Activated CD4-positive, alpha-beta T cell treated with anti-CD3 and anti-CD28 coated beads for 1 hour (primary cell): ENCODE data around the gene CACNG1.
"Not testable (repeated sequence)": the region's sequence is repeated elsewhere in the genome, so short reads cannot be mapped to it uniquely, and the experiment has no call there.

Experiments
- DNase-seq: peaks from one replicate; pipeline ENCODE4 v3.0.0-alpha.2; 2020

CACNG1 gene

DNA sequence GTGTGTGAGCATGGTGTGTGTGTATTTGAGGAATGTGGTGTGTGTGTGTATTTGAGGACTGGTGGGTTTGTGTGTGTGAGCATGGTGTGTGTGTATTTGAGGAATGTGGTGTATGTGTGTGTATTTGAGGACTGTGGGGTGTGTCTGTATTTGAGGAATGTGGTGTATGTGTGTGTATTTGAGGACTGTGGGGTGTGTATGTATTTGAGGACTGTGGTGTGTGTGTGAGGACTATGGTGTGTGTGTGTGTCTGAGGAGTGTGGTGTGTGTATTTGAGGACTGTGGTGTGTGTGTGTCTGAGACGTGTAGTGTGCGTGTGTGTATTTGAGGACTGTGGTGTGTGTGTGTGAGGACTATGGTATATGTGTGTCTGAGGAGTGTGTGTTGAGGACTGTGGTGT is 18.0 kb upstream of the CACNG1 start:
- no peak for DNase-seq

DNA sequence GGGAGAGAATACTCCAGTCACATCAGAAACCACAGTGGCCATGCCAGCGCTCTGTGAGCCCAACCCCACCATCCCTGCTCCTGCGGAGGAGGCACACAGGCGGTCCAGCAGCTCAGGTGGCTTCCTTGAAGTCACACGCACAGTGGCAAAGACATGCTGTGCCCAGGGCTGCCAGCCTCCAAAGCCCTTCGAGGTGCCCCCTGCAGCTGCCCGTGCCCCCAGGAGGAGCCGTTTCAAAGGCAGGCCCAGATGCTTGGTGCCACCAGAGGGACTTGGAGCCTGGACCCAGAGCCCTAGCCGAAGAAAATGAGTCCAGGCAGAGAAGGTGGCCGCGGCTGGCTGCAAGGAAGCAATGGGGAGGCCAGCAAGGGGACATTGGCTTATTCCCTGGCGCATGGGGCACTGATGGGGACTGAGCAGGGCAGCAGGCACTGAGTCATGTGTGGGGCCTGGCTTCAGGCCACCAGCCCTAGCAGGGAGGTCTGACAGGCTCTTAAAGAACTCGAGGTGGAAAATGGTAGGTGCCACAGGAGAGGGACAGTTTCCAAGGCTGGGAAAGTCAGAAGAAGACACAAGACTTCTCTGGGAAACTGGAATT is 17.2 kb upstream of the CACNG1 start:
- DNase-seq: no peak

DNA sequence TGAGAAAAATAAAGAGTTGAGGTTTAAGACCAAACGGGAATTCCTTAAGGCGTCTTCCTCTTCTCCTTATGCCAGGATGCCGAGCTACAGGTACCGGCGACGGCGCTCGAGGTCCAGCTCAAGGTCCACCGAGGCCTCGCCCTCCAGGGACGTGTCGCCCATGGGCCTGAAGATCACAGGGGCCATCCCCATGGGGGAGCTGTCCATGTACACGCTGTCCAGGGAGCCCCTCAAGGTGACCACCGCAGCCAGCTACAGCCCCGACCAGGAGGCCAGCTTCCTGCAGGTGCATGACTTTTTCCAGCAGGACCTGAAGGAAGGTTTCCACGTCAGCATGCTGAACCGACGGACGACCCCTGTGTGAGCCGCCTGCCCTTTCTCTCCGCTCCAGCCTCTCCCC is 13.7 kb upstream of the CACNG1 start:
- no peak for DNase-seq

DNA sequence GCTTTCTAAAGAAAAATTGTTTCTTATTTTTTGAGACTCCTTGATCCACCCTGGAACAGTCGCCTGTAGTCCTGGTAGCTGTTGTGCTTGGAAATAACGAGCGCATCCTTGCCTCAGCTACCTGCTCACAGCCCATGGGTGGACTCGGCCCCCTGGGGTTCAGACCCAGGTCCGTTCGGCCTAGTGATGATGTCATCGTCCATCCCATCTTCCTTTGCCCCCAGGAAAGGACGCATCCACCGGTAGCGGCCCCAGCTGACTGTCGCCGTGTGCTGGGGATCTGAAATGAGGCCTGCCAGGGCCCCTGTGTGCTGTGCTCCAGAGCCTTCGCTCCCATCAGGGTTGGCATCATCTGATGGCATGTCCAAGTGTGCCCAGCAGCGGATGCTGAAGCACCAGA is 12.0 kb upstream of the CACNG1 start:
- no peak for DNase-seq

DNA sequence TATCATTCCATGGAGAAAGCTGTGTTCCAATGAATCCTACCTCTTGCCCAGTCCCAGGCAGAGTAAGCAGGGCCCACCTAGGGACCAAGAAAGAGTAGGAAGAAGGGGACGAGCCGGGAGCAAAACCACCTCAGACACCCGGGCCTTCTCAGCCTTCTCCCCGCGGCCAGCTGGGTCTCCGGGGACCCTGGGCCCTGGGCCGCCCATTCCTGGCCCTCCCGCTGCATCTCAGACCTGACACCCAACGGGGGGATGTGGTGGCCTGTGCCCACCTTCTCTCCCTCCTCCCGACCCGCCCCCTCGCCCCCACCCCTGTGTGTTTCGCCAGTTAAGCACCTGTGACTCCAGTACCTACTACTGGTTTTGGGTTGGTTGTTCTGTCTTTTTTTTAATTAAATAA is 11.4 kb upstream of the CACNG1 start:
- no peak for DNase-seq

DNA sequence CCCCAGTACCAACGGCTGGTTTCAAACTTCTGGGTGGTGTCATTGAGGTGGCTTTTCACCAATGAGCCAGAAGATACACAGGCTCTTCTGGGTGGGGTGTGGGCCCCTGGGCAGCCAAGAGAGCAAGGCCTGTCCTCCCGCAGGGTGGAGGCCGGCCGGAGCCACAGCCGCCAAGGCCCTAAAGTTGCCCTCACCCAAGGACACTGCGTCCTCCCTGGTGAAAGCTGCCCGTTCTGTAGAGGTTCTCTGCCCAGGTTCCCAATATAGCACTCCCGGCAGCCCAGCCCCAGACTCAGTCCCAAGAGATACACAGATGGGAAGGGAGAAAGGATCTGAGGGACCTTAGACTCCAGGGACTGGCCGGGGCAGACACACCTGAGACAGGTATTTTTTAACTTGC is 10.7 kb upstream of the CACNG1 start:
- no peak for DNase-seq

DNA sequence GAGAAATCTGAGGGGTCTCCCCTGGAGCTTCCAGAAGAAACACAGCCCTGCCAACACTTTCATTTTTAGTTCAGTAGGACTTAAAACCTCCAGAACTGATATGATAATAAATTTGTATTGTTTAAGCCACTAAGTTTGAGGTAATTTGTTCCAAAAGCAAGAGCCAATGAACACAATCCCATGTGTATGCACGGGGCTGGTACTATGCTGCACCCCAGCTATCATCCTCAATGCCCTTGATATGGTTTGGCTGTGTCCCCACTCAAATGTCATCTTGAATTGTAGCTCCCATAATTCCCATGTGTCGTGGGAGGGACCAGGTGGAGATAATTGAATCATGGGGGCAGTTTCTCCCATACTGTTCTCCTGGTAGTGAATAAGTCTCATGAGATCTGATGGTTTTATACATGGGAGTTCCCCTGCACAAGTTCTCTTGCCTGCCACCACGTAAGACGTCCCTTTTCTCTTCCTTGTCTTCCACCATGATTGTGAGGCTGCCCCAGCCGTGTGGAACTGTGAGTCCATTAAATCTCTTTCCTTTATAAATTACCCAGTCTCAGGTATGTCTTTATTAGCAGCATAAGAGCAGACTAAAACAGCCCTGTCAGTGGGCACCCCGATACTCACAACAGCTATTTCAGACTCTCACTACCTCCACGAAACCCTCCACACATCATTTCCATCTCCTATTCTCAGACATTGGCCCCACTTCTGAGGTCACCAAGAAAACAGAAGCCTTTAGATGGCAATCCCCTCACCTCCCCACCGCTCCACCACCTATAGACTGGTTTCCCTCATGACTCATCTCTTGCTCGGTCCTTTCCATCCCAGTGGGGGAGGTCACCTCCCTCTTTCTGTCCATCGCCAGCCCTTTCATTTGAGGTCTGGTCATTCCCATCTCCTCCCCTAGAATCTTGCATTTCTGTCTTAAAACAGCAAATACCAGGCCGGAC is 8.9 kb upstream of the CACNG1 start:
- DNase-seq: no peak

DNA sequence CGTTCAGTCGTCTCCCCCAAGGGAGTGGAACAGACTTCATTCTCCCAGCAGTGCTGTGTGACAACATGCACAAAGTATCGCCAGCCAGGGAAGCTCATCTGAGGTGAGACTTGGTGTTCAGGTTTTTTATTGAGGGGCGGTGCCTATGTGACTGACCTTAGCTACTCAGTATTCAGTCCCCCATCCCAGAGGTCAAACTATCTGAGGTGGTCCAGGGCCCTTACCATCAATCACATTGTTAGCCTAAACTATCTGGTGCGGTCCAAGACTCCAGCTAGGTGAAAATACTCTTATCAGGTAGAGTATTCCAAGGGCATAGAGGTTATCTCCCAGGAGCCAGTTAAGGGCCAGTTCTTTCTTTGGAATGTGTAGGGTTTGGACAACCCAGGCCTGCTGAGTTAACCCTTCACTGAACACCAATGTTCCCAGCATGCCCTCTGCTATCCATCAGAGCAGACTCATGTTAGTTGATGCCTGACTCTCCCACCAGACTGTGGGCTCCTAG is 5.4 kb upstream of the CACNG1 start:
- DNase-seq: no peak

DNA sequence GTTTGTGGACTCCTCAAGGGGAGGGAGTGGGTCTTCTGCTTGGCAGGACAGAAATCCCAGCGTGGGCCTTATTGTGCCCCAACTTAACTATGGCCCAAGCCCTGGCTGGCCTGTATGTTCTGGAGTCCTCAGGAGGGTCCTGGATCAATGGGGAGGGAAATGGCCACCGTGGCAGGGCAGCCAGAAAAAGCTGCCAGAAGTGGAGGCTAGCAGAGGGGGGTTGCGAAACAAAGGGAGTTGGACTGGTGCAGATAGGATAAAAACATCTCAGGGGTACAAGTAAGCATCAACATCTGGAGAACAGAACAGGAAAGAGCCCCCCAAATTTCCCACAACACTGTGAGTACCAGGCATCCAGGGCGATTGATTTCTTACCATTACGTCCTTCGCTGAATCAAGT is 3.7 kb upstream of the CACNG1 start:
- no peak for DNase-seq

DNA sequence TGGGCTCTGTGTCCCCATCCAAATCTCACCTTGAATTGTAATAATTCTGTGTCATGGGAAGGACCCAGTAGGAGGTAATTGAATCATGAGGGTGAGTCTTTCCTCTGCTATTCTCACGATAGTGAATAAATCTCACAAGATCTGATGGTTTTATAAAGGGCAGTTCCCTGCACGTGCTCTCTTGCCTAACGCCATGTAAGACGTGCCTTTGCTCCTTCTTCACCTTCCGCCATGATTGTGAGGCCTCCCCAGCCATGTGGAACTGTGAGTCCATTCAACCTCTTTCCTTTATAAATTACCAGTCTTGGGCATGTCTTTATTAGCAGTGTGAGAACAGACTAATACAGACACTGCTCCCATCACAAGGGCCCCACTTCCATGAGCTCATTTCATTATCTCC is 3.2 kb upstream of the CACNG1 start:
- DNase-seq: not testable (repeated sequence)

DNA sequence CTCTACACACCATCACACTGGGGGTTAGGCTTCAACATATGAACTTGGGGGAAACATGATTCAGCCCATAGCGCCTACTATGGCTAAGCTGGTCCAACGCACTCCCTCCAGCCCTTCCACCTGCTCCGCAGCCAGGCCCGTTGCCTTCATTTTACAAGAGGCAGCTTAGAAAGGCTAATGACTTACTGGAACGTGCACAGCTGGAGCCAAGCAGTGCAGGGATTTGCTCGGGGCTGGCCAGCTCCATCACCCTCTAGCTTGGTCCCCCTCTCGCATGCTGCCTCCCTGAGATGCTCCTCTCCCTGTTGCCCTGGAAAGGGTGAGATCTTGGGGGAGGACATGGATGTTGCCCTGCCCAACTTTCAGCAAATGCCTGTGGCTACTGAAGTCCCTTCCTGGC is 2.8 kb upstream of the CACNG1 start:
- no peak for DNase-seq

DNA sequence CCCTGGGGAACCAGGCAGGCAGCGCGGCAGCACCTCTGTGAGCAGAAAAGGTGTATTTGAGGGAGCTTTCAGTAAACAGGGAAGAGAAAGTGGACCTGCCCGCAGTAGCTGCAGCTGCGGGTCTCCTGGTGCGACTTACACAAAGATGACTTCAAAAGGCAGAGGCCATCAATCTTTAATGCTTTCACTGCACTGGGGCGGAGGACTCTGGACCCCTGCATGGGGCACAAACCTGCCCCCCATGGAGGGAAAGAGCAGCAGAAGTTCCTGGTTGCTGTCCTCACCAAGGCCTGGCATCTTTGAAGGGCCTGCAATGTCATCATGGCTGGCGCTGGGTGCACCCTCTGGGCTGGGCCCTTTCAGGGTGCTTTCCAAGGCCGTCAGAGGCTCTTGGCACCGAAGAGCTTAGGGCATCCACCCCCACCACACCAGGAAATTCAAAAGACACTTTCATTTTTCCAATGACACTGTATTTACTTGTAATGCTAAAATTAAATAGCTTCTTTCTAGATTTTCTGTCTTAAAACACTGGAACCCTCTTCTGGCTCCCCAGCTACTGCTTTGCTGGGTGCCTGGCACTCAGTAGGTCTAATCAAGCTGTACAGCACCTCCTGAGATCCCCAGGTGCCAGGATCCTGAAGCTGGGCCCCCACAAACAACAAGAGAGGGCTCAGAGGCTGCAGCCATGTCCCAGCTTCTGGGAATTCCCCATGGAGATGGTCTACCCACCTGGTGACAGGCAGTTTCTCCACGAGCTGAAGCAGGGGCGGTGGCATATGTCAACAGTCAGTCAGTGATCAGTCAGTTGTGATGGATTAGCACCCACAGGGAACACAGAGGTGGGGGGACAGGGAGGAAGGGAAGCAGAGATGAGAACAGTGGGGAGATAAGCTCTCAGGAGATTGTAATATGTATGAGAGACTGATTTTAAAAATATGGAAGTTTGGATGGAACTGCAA is 2.1 kb upstream of the CACNG1 start:
- DNase-seq: no peak

DNA sequence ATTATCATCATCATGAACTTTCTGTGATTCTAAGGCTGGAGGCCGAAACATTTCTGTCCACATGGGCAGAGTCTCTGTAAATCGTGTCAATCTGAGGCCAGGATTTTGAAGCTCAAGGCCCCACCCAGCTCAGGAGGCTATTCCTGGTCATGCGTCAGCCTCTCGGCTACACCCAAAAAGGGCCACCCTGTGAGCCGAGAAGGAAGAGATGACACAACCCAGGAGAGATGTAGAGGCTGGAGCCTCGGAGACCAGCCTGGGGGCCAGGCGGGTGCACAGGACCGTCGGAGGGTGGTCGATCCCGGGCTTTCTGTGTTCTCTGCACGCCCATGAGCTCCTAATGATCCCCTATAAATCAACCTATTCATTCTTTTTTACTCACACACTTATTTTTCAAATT is 1.1 kb upstream of the CACNG1 start:
- DNase-seq: no peak

DNA sequence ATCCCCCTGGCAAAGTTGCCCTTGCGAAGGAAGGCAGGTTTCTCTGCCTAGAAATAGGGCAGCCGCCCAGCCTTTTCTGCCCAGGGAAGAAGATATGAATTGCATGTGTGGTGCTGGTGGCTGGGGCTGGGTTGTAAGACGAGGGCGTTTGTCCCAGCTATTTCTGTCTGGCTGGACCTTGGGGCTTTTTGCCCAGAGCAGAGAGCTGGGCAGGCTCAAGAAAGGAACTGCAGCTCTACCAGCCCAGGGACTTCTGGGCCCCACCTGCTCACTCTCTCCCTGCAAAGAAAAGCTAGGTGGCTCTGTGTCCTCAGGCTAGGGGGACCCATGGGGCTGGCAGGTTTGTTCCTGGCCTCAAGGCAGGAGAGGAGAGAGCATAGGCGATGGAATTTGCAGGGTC is 586 bp downstream of the CACNG1 start:
- no peak for DNase-seq

DNA sequence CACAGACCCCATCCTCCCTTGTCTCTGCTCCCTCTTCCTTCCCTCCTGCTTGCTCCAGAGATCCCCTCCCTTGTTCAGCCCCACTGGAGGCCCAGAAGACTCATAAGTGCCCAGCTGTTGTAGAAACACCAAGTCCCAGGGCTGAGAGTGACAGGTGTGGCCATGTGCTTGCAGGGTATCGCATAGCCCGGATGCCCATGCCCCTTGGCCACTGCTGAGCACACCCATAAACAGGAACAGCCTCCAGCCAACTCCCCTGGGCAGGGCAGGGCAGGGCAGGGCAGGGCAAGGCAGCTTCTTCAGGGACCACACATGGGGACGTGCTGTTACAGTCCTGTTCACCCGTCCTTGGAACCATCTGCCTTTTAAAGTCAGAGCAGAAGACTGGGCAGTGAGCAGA is 2.0 kb downstream of the CACNG1 start:
- no peak for DNase-seq

DNA sequence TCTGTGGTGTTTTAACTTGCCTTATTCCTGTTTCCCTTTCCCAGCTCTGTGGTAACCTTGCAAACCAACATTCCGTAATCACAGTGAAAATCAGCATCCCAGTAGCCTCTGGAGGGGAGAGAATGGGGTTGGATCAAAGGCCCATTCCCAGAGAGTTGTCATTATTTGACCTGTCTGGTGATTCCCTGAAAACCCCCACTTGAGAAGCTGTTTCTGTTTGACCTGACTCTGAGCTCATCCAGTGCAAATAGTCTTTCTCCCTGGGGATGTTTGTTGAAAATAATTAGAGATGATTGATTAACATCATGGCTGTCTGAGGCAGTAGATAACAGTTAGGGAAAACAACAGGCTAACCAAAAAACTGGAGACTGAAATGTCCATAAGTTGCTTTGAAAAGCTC is 3.0 kb downstream of the CACNG1 start:
- no peak for DNase-seq

DNA sequence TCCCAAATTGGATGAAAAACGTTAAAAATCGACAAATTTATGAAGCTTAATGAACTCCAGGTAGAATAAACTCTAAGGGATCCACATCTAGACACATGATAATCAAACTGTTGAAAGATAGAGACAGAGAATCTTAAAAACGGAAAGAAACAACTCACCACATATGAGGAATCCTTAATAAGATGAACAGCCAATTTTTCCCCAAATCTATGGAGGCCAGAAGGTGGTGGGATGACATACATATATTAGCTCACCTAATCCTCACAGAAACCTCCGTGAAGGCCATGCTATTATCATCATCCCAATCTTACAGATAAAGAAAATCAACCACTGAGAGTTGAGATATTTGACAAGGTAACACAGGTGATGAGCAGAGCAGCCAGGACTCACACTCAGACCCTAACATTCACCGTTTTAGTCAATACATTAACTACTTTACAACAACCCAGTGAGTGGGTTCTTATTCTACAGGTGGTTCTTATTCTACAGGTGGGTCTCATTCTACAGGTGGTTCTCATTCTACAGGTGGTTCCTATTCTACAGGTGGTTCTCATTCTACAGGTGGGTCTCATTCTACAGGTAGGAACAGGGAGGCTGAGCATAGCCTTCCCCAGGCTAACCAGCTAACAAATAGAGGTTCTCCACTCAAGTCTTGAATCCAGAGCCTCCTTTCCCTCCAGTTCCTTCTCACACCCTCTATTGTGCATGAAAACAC is 4.8 kb downstream of the CACNG1 start:
- no peak for DNase-seq

DNA sequence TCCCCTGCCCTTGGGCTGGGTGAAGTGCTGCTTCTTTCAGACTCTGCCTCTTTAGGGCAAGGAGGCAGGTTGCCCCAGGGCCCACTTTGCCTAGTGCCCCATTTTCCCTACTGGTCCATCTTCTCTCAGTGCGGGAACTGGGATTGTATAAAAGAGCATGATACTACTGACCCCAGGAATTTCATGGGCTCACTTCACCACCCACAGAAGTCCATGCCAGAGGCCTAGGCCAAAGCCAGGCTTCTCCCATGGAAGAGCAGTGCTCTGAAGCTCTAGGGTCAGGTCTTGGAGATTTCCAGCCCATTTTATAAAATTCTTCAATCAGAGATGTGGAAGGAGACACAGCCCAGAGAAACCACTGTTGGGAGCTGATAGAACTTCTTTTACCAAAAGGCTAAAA is 5.7 kb downstream of the CACNG1 start:
- DNase-seq: no peak

DNA sequence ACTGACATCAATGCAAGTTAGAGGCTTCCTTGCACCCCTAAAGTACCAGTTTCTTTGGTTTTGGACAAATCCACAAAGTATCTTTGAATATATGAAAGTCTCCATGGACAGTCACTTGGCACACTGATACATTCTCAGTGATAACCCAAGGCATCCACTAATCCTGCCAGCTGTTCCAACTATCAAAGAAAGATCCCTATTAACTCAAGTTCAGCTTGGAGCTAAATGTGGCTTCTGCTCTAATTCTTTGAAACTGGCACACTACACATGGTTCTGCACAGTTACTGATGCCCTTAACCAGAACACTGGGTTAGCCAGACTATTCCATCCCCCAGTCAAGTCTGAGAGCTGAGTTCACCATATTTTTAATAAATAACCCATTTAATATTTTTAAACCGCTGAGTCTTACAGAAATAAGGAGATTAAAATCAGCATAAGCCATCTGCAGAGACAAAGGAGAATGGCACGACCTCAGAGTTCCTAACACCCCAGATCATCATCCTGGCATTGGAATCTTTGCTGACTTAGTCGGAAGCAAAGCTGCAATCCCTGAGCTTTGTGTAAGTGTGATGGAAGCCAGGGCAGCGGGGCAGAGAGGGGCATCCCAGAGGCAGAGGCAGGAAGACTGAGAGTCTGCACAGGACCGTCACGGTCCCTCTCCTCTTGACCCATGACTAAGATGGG is 6.3 kb downstream of the CACNG1 start:
- DNase-seq: no peak

DNA sequence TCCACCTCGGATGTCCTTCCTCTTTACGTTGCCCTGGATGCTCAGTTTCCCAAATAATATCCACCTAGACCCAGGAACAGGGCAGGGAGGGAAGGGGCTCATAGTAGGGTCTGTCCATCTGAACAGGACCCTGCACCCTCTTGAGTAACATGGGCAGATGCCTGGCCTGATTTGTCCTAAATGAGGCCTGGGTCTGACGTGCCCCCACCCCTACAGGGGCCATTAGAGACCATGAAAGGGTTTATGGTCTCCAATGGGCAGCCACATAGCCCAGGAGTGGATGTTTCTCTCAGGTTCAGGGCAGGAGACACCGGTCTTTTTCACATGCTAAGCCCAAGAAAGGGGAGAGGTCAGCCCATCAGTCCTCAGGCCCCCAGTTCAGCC is 6.8 kb downstream of the CACNG1 start:
- DNase-seq: no peak

DNA sequence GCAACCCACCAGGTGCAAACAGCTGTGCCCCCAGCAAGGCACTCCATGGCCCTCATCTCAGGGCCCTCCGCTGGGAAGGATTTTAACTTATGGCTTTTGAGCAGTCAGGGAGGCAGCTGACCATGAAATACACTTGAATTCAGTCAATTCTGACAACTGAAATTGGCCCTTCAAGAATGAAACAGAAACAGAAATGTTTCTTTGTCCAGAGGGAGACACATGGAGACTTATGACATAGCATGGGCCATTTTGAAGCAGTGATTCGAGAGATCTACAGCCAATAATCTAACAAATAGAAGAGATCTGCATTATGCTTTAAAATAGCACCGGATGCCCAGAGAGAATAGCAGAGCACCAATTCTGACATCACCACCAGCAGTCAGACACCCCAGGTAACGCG is 7.5 kb downstream of the CACNG1 start:
- DNase-seq: no peak
